Fibroblast of mammary gland (primary cell): ENCODE results near the gene JUP.
A peak's percentile ranks its signal among the peaks of the same experiment; 100 is the strongest.

Experiments used
- DNase-seq: peaks from one replicate; pipeline ENCODE4 v3.0.0-alpha.2; 2010; ENCODE audit warnings: low read depth
- H3K4me3 ChIP-seq: 2 replicates; pipeline ENCODE4 v1.5.1; 2011; ENCODE audit warnings: low read depth, mild to moderate bottlenecking, low read length, moderate library complexity; ENCODE audit not compliant: control insufficient read depth
- CTCF ChIP-seq: conservative IDR thresholded peaks from 2 replicates; pipeline ENCODE4 v1.5.1; 2011; ENCODE audit warnings: low read depth, low read length, inconsistent platforms; ENCODE audit not compliant: control insufficient read depth, insufficient read depth

JUP gene

GRCh38 chr17:41775394-41776226 is 10.9 kb downstream of the JUP start:
- no peak for TF ChIP-seq CTCF
- no peak for DNase-seq
- no peak overlapping the region for H3K4me3 ChIP-seq

- no peak overlapping the region for H3K4me3 ChIP-seq
- DNase-seq: no peak
- no peak for TF ChIP-seq CTCF
Observed at GRCh38 chr17:41773731-41774193, 12.7 kb downstream of the JUP start.

GRCh38 chr17:41773190-41773588 is 13.3 kb downstream of the JUP start:
- peak; percentile 86 for DNase-seq
- no peak for TF ChIP-seq CTCF
- H3K4me3 ChIP-seq: no peak overlapping the region

- TF ChIP-seq CTCF: no peak
- H3K4me3 ChIP-seq: no peak overlapping the region
- no peak for DNase-seq
Observed at GRCh38 chr17:41772586-41773189, 13.8 kb downstream of the JUP start.

- H3K4me3 ChIP-seq: no peak overlapping the region
Observed at GRCh38 chr17:41772218-41772585, 14.3 kb downstream of the JUP start.

More at GRCh38 chr17:41772218-41772585, 14.3 kb downstream of the JUP start:
- no peak for DNase-seq
- TF ChIP-seq CTCF: no peak
